GM21381 (cell line): ENCODE results near the gene SHMT2.
"Not testable (repeated sequence)": the region's sequence is repeated elsewhere in the genome, so short reads cannot be mapped to it uniquely, and the experiment has no call there.

Experiments used
- ATAC-seq: cut with Tn5 transposase; IDR thresholded peaks from one replicate; pipeline ENCODE4 v1.9.1; 2021; ENCODE audit warnings: mild to moderate bottlenecking, moderate library complexity; ENCODE audit not compliant: unreplicated experiment

Gene SHMT2

GRCh38 chr12:57260366-57260765 is 30.9 kb downstream of the SHMT2 start:
- no peak for ATAC-seq

- no peak for ATAC-seq
Measured at GRCh38 chr12:57261428-57261865, 31.9 kb downstream of the SHMT2 start.

GRCh38 chr12:57262126-57262822 is 32.8 kb downstream of the SHMT2 start:
- ATAC-seq = no peak

- ATAC-seq = no peak
Measured at GRCh38 chr12:57263096-57263495, 33.6 kb downstream of the SHMT2 start.

- ATAC-seq = no peak
Measured at GRCh38 chr12:57266681-57267080, 37.2 kb downstream of the SHMT2 start.

GRCh38 chr12:57268264-57268663 is 38.8 kb downstream of the SHMT2 start:
- ATAC-seq = no peak

- no peak for ATAC-seq
Measured at GRCh38 chr12:57270966-57271470, 41.5 kb downstream of the SHMT2 start.

- ATAC-seq = no peak
Measured at GRCh38 chr12:57272337-57273151, 43.0 kb downstream of the SHMT2 start.

GRCh38 chr12:57273516-57273915 is 44.0 kb downstream of the SHMT2 start:
- ATAC-seq = no peak

- ATAC-seq = not testable (repeated sequence)
Measured at GRCh38 chr12:57276233-57276632, 46.7 kb downstream of the SHMT2 start.

GRCh38 chr12:57276935-57277563 is 47.5 kb downstream of the SHMT2 start:
- ATAC-seq = no peak

GRCh38 chr12:57278465-57279381 is 49.2 kb downstream of the SHMT2 start:
- no peak for ATAC-seq

- peak; percentile 85 for ATAC-seq
Measured at GRCh38 chr12:57280211-57281062, 50.9 kb downstream of the SHMT2 start.

GRCh38 chr12:57282073-57282472 is 52.6 kb downstream of the SHMT2 start:
- not testable (repeated sequence) for ATAC-seq
